Upper lobe of left lung (tissue), 4 donors: ENCODE results near the gene SEPHS2.

Source experiments
- POLR2AphosphoS5 ChIP-seq, 2 donors: sonication (generic); formaldehyde crosslinking; IDR thresholded peaks; one replicate each; pipeline ENCODE4 v1.5.1; 2017; ENCODE audit warnings: antibody characterized with exemption in 2 of 2
- TF ChIP-seq, protein P1 (sequence below), 6 experiments: fragments of 450-650 bp in 4 of 6; fragments of 200-600 bp in 2 of 6; sonication (generic) in 2 of 6; IDR thresholded peaks; one replicate each; pipeline ENCODE4 v1.5.1; 2016 to 2019; ENCODE audit warnings: antibody characterized with exemption in 6 of 6

DNA sequence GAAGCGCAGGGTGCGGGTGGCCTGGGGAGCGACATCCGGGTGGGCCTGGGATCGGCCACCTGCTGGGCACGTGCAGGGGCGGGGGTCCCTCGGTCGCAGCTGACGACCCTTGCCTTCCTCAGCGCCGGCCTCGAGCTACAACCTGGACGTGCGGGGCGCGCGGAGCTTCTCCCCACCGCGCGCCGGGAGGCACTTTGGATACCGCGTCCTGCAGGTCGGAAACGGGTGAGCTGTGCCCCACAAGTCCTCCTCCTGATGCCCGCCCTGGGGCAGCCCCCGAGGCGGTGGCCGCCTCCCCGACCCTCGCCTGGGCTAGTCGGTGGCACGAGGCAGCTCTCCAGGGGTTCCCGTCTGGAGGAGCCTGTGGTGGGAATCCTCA, 28.4 kb upstream of the SEPHS2 start:
- TF ChIP-seq, protein P1, sequence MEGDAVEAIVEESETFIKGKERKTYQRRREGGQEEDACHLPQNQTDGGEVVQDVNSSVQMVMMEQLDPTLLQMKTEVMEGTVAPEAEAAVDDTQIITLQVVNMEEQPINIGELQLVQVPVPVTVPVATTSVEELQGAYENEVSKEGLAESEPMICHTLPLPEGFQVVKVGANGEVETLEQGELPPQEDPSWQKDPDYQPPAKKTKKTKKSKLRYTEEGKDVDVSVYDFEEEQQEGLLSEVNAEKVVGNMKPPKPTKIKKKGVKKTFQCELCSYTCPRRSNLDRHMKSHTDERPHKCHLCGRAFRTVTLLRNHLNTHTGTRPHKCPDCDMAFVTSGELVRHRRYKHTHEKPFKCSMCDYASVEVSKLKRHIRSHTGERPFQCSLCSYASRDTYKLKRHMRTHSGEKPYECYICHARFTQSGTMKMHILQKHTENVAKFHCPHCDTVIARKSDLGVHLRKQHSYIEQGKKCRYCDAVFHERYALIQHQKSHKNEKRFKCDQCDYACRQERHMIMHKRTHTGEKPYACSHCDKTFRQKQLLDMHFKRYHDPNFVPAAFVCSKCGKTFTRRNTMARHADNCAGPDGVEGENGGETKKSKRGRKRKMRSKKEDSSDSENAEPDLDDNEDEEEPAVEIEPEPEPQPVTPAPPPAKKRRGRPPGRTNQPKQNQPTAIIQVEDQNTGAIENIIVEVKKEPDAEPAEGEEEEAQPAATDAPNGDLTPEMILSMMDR (IDR thresholded peaks at IDR 0.05): no peak
- no peak for TF ChIP-seq POLR2AphosphoS5 (IDR thresholded peaks at IDR 0.05)
